Subcutaneous adipose tissue (tissue), 4 donors: ENCODE measurements around the gene SLC5A2. TPM values are rescaled to one million over a fixed set of nuclear protein-coding genes. Genes with fewer than 3 reads are reported as not detected.

Source experiments
- CTCF ChIP-seq: fragments of 450-650 bp; IDR thresholded peaks from one replicate; pipeline ENCODE4 v1.5.1; 2016; ENCODE audit warnings: low read depth, mild to moderate bottlenecking, control low read depth, antibody characterized with exemption, moderate library complexity
- total RNA-seq, 4 donors: library from RNA; depleted of rRNA; stranded (reverse); fragments of >200 nt; gene quantifications; one replicate each; pipeline ENCODE4 v1.1.0, GENCODE V29; 2016

Gene SLC5A2
- total RNA-seq, 4 donors from 2014 or later, result not detected

- no peak for TF ChIP-seq CTCF
Observed at GRCh38 chr16:31451201-31451600, 31.7 kb upstream of the SLC5A2 start.

GRCh38 chr16:31451681-31452351 lies 31.1 kb upstream of the SLC5A2 start:
- no peak for TF ChIP-seq CTCF

GRCh38 chr16:31452631-31453106 lies 30.3 kb upstream of the SLC5A2 start:
- no peak for TF ChIP-seq CTCF

DNA sequence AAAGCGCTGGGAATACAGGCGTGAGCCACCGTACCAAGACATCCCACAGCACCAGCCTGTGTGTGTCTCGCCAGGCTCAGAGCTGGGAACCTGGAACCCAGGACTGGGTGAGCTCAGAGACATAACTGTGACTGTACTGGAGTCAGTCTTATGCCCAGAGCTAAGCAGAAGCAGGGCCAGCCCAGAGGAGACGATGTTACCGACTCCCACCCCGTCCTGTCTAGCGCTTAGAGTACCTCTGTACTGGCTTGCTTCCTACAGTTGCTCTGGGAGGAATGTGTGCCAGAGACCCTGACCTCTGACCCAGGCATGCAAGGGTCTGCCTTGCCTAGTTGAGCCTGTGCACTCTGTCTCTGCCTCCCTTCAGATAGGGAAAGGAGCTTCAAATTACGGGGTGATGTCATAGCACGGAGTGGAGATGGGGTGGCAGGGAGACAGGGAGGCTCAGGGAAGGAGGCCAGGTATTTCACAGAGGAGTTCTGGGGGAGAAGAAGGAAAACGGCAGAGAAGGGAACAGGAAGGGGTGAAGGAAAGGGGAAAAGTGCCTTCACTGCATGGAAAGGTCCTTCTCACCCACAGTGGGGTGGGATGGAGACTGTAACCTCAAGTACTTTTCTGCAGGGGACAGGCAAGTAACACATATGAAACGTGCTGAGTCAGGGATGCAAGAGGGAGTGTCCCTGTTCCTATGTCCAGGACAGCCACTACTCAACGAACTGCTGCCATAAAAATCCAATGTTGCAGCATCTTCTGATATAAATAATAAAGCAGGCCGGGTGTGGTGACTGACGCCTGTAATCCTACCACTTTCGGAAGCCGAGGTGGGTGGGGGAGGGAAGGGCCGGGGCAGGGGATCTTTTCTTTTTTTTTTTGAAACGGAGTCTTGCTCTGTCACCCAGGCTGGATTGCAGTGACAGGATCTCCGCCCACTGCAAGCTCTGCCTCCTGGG lies 29.4 kb upstream of the SLC5A2 start:
- no peak for TF ChIP-seq CTCF

DNA sequence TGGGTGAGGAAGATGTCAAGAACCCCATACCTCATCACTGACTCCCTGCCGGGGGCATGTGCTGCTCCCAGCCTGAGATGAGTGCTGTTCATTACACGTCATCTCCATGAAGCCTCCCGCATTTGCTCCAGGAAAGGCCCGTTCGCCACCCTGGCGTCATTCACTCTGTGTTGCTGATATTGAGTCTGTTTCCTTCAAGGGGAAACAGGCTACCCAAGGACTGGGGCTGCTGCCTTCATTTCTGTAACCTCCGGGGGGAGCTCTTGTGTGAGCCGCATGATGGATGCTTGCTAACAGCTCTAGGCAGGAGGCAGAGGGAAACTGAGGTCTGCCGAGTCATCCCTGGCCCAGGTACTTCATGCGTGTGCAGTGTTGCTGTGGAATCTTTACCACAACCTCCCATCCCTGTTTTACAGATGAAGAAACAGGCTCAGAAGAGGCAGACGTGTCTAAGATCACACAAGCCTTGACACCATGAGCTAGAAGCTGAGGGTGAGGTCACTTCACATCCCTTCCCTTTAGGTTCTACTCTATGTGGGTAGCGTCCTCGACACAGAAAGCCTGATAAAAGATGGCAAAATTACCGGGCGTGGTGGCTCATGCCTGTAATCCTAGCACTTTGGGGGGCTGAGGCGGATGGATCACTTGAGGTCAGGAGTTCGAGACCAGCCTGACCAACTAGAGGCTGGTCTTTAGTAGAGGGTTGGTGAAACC lies 27.2 kb upstream of the SLC5A2 start:
- TF ChIP-seq CTCF, result no peak

DNA sequence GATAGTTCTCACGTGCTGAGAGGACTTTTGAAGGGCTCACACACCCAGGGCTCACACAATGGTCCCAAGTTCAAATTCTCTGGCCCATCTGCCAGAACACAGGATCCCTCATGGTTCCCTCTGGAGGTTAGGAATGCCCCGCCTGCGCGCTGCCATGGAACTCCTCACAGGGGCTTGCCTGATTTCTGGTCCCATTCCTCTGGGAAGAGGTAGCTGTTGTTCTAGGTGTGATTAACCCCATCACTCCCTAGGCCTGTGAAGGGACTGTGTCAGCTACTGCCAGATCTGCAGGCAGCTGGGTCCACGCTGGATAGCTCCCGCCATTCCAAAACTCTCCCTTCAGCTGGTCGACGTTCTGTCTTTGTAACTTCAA lies 25.9 kb upstream of the SLC5A2 start:
- no peak for TF ChIP-seq CTCF
